GM18519 (cell line): ENCODE results near the gene CACNA1C.

Source experiments
- ATAC-seq: cut with Tn5 transposase; IDR thresholded peaks from one replicate; pipeline ENCODE4 v1.9.1; 2021; ENCODE audit warnings: mild to moderate bottlenecking, moderate library complexity; ENCODE audit not compliant: unreplicated experiment, low FRiP score

CACNA1C gene

GRCh38 chr12:2304223-2304622 lies 251.4 kb downstream of the CACNA1C start:
- no peak for ATAC-seq

- no peak for ATAC-seq
These were observed 253.2 kb downstream of the CACNA1C start for GRCh38 chr12:2306012-2306411.

GRCh38 chr12:2306735-2307134 lies 253.9 kb downstream of the CACNA1C start:
- ATAC-seq, result no peak

GRCh38 chr12:2307550-2307949 lies 254.8 kb downstream of the CACNA1C start:
- no peak for ATAC-seq

GRCh38 chr12:2309647-2310046 lies 256.9 kb downstream of the CACNA1C start:
- no peak for ATAC-seq

- ATAC-seq, result no peak
These were observed 258.4 kb downstream of the CACNA1C start for GRCh38 chr12:2311020-2311778.

- ATAC-seq, result no peak
These were observed 259.4 kb downstream of the CACNA1C start for GRCh38 chr12:2312175-2312574.

GRCh38 chr12:2312770-2313169 lies 260.0 kb downstream of the CACNA1C start:
- ATAC-seq, result no peak

GRCh38 chr12:2314492-2314891 lies 261.7 kb downstream of the CACNA1C start:
- no peak for ATAC-seq

- no peak for ATAC-seq
These were observed 265.0 kb downstream of the CACNA1C start for GRCh38 chr12:2317772-2318171.

GRCh38 chr12:2318286-2318685 lies 265.5 kb downstream of the CACNA1C start:
- no peak for ATAC-seq

GRCh38 chr12:2319136-2319535 lies 266.3 kb downstream of the CACNA1C start:
- no peak for ATAC-seq

- no peak for ATAC-seq
These were observed 267.1 kb downstream of the CACNA1C start for GRCh38 chr12:2319737-2320506.

- ATAC-seq, result no peak
These were observed 268.1 kb downstream of the CACNA1C start for GRCh38 chr12:2320841-2321240.

- no peak for ATAC-seq
These were observed 269.9 kb downstream of the CACNA1C start for GRCh38 chr12:2322554-2323120.

GRCh38 chr12:2323532-2324255 lies 270.9 kb downstream of the CACNA1C start:
- no peak for ATAC-seq

GRCh38 chr12:2324387-2324786 lies 271.6 kb downstream of the CACNA1C start:
- no peak for ATAC-seq

GRCh38 chr12:2325519-2325918 lies 272.7 kb downstream of the CACNA1C start:
- no peak for ATAC-seq

GRCh38 chr12:2326470-2326869 lies 273.7 kb downstream of the CACNA1C start:
- no peak for ATAC-seq

GRCh38 chr12:2328661-2329060 lies 275.9 kb downstream of the CACNA1C start:
- ATAC-seq, result no peak

GRCh38 chr12:2329661-2330210 lies 276.9 kb downstream of the CACNA1C start:
- no peak for ATAC-seq
